NCI-H2227 (cell line): ENCODE results near the gene KRT39.
"Not testable (repeated sequence)": the region's sequence is repeated elsewhere in the genome, so short reads cannot be mapped to it uniquely, and the experiment has no call there.

Experiments
- DNase-seq: peaks from one replicate; lab custom pipeline; 2025; ENCODE audit not compliant: unreplicated experiment; lab: John Stamatoyannopoulos, UW

KRT39 gene

GRCh38 chr17:40942553-40942952 is 24.2 kb downstream of the KRT39 start:
- DNase-seq: no peak

- DNase-seq: no peak
Measured at GRCh38 chr17:40940266-40940665, 26.5 kb downstream of the KRT39 start.

DNA sequence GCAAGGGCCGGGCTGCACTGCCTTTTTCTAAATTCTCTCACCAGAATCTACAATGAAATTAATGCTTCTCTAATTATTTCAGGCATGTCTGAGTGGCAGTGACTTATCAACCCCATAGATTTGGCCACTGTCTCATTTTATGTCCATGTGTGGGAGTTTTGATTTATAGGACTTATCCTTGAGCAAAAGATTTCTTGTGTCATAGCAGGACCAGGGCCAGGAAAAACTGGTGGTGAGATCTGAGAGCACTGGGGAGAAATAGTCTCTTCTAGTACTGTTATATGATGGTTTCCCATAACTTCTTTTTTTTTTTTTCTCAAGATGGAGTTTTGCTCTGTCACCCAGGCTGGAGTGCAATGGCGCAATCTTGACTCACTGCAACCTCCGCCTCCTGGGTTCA is 27.8 kb downstream of the KRT39 start:
- no peak for DNase-seq

GRCh38 chr17:40937384-40937819 is 29.3 kb downstream of the KRT39 start, which contains the start of gene KRT23:
Gene KRT23 (minus strand): TSS chr17:40937646. CDS start chr17:40936603, 1,043 bp downstream.
- DNase-seq: no peak

DNA sequence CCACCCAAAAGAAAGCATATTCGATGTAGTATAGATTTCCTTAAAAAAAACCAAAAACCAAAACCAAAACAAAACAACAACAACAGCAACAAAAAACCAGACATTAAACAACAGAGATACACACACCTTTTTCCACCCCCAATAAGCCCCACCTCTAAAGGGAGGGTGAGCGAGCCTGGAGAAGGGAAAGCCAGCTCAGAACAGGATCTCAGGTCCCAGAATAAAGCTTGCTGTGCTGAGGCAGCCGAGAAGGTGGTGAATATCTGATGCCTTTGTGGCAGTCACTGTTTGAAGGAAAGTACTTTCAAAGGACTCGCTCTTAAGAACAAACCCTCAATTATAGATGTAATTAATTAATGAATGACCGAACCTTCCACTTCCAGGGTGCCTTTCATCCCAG is 29.8 kb downstream of the KRT39 start:
- no peak for DNase-seq

- no peak for DNase-seq
Measured at GRCh38 chr17:40936437-40936971, 30.2 kb downstream of the KRT39 start.

DNA sequence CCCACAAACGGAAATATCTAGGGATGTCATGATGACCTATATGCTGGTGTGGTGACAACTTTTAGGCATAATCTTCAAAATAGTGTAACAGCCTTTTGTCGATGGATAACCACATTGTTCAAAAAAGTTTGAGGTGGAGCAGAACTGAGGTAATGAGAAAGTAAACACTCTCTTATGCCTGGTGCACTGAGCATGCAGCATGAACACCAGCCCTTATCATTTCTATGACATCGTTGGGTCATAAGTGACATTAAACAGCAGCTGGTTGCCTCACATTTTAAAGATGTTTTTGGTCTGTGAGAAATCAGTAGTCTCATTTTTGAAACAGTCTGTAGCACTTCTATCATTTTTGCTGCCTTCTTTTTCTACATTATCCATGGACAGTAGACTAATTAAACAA is 31.1 kb downstream of the KRT39 start:
- DNase-seq: no peak

GRCh38 chr17:40932608-40933007 is 34.1 kb downstream of the KRT39 start:
- no peak for DNase-seq

DNA sequence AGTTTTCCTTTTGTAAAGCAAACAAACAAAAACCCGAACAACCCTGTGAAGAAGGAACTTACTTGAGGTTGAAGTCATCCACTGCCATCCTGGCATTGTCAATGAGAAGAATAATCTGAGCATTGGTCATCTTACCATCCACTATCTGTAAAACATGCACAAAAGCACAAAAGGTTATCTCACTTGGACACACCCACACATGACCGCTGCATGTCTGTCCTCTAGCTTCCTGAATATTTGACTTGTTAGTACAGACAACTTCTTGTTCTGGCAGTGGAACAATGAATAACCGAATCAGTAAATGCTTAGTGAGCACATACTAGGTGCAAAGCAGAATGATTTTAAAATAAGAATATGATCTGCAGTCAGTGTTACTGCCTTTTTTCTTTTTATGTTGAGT is 35.4 kb downstream of the KRT39 start:
- DNase-seq: no peak

GRCh38 chr17:40926341-40926740 is 40.4 kb downstream of the KRT39 start:
- no peak for DNase-seq

GRCh38 chr17:40922239-40922638 is 44.5 kb downstream of the KRT39 start:
- DNase-seq: no peak

GRCh38 chr17:40921026-40921425 is 45.7 kb downstream of the KRT39 start:
- no peak for DNase-seq

DNA sequence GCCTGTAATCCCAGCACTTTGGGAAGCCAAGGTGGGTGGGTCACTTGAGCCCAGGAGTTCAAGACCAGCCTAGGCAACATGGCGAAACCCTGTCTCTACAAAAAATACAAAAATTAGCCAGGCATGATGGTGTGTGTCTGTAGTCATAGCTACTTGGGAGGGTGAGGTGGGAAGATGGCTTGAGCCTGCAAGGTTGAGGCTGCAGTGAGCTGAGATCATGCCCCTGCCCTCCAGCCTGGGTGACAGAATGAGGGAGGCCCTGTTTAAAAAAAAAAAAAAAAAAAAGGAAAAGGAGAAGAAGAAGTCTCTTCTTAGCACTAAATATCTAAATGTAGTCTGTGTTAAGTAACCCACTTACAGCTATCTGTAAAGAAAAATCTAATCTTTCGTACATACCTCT is 49.6 kb downstream of the KRT39 start:
- not testable (repeated sequence) for DNase-seq

GRCh38 chr17:40916366-40916765 is 50.4 kb downstream of the KRT39 start:
- DNase-seq: no peak

DNA sequence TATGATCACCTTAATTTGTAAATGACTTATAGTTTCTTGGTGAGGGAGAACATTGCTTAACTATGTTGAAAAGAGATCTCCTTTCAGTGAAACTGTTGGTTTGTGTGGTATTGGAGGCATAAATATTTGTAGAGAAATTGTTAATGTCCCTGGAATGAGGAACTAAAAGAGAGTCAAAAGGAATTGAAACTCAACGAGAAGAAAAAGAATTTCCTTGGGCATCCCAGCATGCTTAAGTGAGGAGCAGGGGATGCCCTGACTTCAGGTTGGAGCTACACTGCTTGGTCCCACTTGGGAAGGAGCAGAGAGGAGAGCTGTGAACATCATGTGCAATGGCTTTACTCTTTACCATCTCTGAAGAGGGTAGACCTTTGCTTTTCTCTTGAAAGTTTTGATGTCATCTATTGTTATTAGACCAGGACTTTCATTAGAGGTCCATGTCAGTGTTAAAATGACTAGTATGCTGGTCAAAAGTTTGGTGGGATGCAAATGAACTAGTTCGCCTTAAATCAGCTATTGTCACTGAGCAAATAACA is 51.0 kb downstream of the KRT39 start:
- DNase-seq: no peak

- no peak for DNase-seq
Measured at GRCh38 chr17:40915199-40915661, 51.5 kb downstream of the KRT39 start.

- no peak for DNase-seq
Measured at GRCh38 chr17:40914075-40914855, 52.5 kb downstream of the KRT39 start.

- DNase-seq: no peak
Measured at GRCh38 chr17:40912486-40913210, 54.1 kb downstream of the KRT39 start.

DNA sequence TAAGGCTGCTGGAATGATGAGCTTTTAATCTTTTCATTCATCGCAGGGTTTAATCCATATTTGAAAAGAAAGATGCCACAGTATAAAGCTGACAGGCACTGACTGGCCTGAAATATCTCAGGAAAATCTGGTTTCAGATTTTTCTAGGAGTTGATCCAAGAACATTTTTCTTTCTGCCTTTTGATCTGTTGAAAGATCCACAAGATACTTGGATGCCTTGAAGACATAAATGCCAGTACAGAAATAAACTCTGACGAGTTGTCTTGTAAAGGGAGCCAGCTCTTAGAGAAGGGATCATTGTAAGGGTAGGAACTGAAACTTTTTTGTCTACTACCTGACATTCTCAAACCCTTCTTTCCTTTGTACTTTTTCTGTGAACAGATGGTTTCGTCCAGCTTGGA is 56.3 kb downstream of the KRT39 start:
- no peak for DNase-seq

DNA sequence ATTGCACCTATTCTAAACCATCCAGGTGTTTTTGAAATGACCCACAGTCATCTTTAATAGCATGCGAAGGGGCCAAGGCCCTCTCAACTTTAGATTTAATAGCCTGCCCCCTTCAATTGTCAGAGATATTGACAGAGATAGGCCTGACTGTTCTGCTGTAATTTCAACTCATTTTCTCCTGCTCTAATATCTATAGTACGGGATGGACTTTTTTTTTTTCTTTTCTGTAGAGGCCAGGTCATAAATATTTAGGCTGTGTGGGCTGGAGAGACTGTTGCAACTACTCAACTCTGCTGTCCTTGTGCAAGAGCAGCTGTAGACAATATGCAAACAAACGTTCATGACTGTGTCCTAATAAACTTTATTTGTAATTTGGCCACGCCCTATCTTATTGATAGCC is 57.0 kb downstream of the KRT39 start:
- no peak for DNase-seq

DNA sequence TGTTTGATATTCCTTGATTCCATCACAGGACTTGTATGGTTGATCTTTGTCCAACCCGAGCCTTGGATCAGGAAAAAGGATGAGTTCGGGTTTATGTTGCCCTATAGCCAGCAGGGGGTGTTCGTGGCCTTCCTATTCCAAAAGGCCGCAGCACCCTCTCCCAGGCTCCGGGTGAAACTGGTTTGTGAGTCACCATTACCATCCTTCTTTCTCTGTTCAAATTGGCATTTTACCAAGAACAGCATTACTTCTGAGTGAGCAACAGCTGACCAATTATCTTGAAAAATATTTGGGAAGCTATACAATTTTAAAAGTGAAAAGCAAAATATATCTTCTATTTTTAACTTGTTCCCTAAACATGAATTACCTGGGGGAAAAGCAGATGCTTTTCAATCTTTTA is 57.4 kb downstream of the KRT39 start:
- DNase-seq: peak; percentile 84
